ENCODE results near the gene SORCS2.

- TF ChIP-seq CTCF (IDR thresholded peaks at IDR 0.05; ENCODE audit: low read length): no peak
- no peak for TF ChIP-seq EZH2 (IDR thresholded peaks at IDR 0.05; ENCODE audit: borderline replicate concordance, low read length)
Observed at GRCh38 chr4:7295197-7295910, 103.0 kb downstream of the SORCS2 start.

Data from OCI-LY1 (cell line).